IMR-90 (cell line): ENCODE measurements around the gene RPS15A. TPM values are rescaled to one million over a fixed set of nuclear protein-coding genes. Genes with fewer than 3 reads are reported as not detected.

Source experiments
- ATAC-seq: fragments of 200-7000 bp; cut with Tn5 transposase; 2 replicates; pipeline ENCODE4 v1.9.1; 2020; ENCODE audit warnings: low read depth, mild to moderate bottlenecking, moderate library complexity
- BruUV-seq: library from RNA; stranded (reverse); fragments of 400-500 nt; replicated peaks from 2 replicates; lab custom pipeline; 2021; lab: Mats Ljungman, UMichigan
- CTCF ChIA-PET: fragments of 300-600 bp; formaldehyde crosslinking; extraction: SDS; loops from one replicate; lab custom pipeline; 2021; ENCODE audit warnings: antibody characterized with exemption; lab: Yijun Ruan, JAX
- POLR2A ChIA-PET: fragments of 300-600 bp; sonication (Branson Sonifier 250); formaldehyde crosslinking; loops from one replicate; lab custom pipeline; 2022; ENCODE audit warnings: antibody characterized with exemption; ENCODE audit not compliant: unreplicated experiment; lab: Charles Lee
- DNase-seq: peaks from one replicate; pipeline ENCODE4 v3.0.0; 2013
- H2AFZ ChIP-seq: replicated peaks from 2 replicates; pipeline ENCODE3; 2013; ENCODE audit warnings: low read length, mild to moderate bottlenecking; ENCODE audit not compliant: poor library complexity
- H2AK5ac ChIP-seq: 2 replicates; pipeline ENCODE4 v1.6.1; 2013; ENCODE audit warnings: low read depth, low read length, inconsistent platforms
- H2AK9ac ChIP-seq: replicated peaks from 2 replicates; pipeline ENCODE3; 2013; ENCODE audit warnings: mild to moderate bottlenecking, low read depth, low read length, moderate library complexity; ENCODE audit not compliant: poor library complexity
- H2BK120ac ChIP-seq: 2 replicates; pipeline ENCODE4 v1.6.1; 2013; ENCODE audit warnings: low read depth, low read length, inconsistent platforms
- H2BK15ac ChIP-seq: 3 replicates; pipeline ENCODE4 v1.6.1; 2013; ENCODE audit warnings: low read depth, low read length, inconsistent platforms
- H2BK20ac ChIP-seq: 2 replicates; pipeline ENCODE4 v1.6.1; 2013; ENCODE audit warnings: low read depth, mild to moderate bottlenecking, inconsistent platforms, low read length, moderate library complexity
- H2BK5ac ChIP-seq: 2 replicates; pipeline ENCODE4 v1.6.1; 2013; ENCODE audit warnings: mild to moderate bottlenecking, low read depth, low read length, inconsistent platforms; ENCODE audit not compliant: poor library complexity, severe bottlenecking
- H3K14ac ChIP-seq: replicated peaks from 2 replicates; pipeline ENCODE4 v1.6.1; 2013; ENCODE audit warnings: low read depth, low read length, inconsistent platforms
- H3K18ac ChIP-seq: 2 replicates; pipeline ENCODE4 v1.6.1; 2013; ENCODE audit warnings: low read depth, low read length, control low read depth
- H3K23ac ChIP-seq: 2 replicates; pipeline ENCODE4 v1.6.1; 2013; ENCODE audit warnings: low read depth, low read length, inconsistent platforms
- H3K27ac ChIP-seq: 2 replicates; pipeline ENCODE4 v1.5.1; 2013; ENCODE audit warnings: mild to moderate bottlenecking, control low read depth, low read length; ENCODE audit not compliant: insufficient read depth
- H3K27me3 ChIP-seq: 2 replicates; pipeline ENCODE4 v1.6.1; 2013; ENCODE audit warnings: low read length; ENCODE audit not compliant: control insufficient read depth, insufficient read depth
- H3K36me3 ChIP-seq: 2 replicates; pipeline ENCODE4 v1.6.1; 2013; ENCODE audit warnings: low read length, mixed read lengths; ENCODE audit not compliant: control insufficient read depth, insufficient read depth
- H3K4ac ChIP-seq: 2 replicates; pipeline ENCODE4 v1.6.1; 2013; ENCODE audit warnings: low read depth, low read length, inconsistent platforms
- H3K4me1 ChIP-seq: 2 replicates; pipeline ENCODE4 v1.6.1; 2013; ENCODE audit warnings: low read length, mixed read lengths; ENCODE audit not compliant: control insufficient read depth, insufficient read depth
- H3K4me2 ChIP-seq: 2 replicates; pipeline ENCODE4 v1.6.1; 2013; ENCODE audit warnings: low read depth, mild to moderate bottlenecking, control low read depth, low read length, moderate library complexity
- H3K4me3 ChIP-seq: 2 replicates; pipeline ENCODE4 v1.5.1; 2013; ENCODE audit warnings: low read depth, mild to moderate bottlenecking, control low read depth, low read length, moderate library complexity; ENCODE audit not compliant: insufficient read depth
- H3K56ac ChIP-seq: 2 replicates; pipeline ENCODE4 v1.6.1; 2013; ENCODE audit warnings: low read length, inconsistent platforms; ENCODE audit not compliant: insufficient read depth; ENCODE audit errors: extremely low read depth
- H3K79me1 ChIP-seq, 2 experiments: 2 replicates each; pipeline ENCODE4 v1.6.1; 2013; ENCODE audit warnings: low read length in 2 of 2, inconsistent platforms in 1 of 2, low read depth in 1 of 2
- H3K9ac ChIP-seq: 2 replicates; pipeline ENCODE4 v1.6.1; 2013; ENCODE audit warnings: low read depth, low read length, control low read depth
- H3K9me1 ChIP-seq: 2 replicates; pipeline ENCODE4 v1.6.1; 2013; ENCODE audit warnings: low read length, inconsistent platforms; ENCODE audit not compliant: insufficient read depth
- H3K9me3 ChIP-seq: 2 replicates; pipeline ENCODE4 v1.6.1; 2013; ENCODE audit warnings: low read length; ENCODE audit not compliant: control insufficient read depth, insufficient read depth
- H4K20me1 ChIP-seq: 2 replicates; pipeline ENCODE4 v1.6.1; 2013; ENCODE audit warnings: low read length, inconsistent platforms; ENCODE audit not compliant: insufficient read depth
- H4K5ac ChIP-seq: 2 replicates; pipeline ENCODE4 v1.6.1; 2013; ENCODE audit warnings: mild to moderate bottlenecking, low read depth, low read length, control low read depth
- H4K8ac ChIP-seq, 2 experiments: 2 replicates each; pipeline ENCODE4 v1.6.1; 2013; ENCODE audit warnings: low read depth in 2 of 2, low read length in 2 of 2, control low read depth in 1 of 2, inconsistent platforms in 1 of 2
- H4K91ac ChIP-seq: 2 replicates; pipeline ENCODE4 v1.6.1; 2013; ENCODE audit warnings: low read depth, low read length, inconsistent platforms; ENCODE audit not compliant: insufficient read depth
- CEBPB ChIP-seq: IDR thresholded peaks from 2 replicates; pipeline ENCODE4 v1.6.1; 2012; ENCODE audit warnings: low read depth, low read length, improper control_type of control experiment
- WGBS, 2 experiments: methylation state at CpG; one replicate each; pipeline versions ENCODE4 v1.1.5 to v1.1.7; 2013; ENCODE audit warnings: missing lambda C conversion rate in 2 of 2; ENCODE audit not compliant: insufficient read length in 1 of 2; ENCODE audit errors: extremely low coverage in 2 of 2; 5-methylcytosine and 5-hydroxymethylcytosine counted together
- dilution Hi-C: fragments of 300-500 bp; cut with HindIII; formaldehyde crosslinking; loops from one replicate; pipeline ENCODE4 v1.14.3; 2018; ENCODE audit warnings: low sequenced_read_pairs; ENCODE audit not compliant: unreplicated experiment
- in situ Hi-C: fragments of 300-500 bp; cut with MboI; formaldehyde crosslinking; loops from 3 replicates; pipeline ENCODE4 v1.14.3; 2019; ENCODE audit warnings: low sequenced_read_pairs, inconsistent platforms, mixed read lengths
- intact Hi-C: fragments of 100-400 bp; cut with micrococcal nuclease; formaldehyde crosslinking; loops from 2 replicates; pipeline ENCODE4 v1.10.0; 2022
- polyA plus RNA-seq, 3 experiments: library from polyadenylated mRNA; depleted of rRNA; stranded (reverse); fragments of >200 nt; gene quantifications; 2 replicates each; pipeline ENCODE4 v1.2.3, GENCODE V29; 2012; ENCODE audit warnings: low replicate concordance in 1 of 3
- total RNA-seq: library from RNA; depleted of rRNA; stranded (reverse); fragments of >200 nt; gene quantifications from 2 replicates; pipeline ENCODE4 v1.2.3, GENCODE V29; 2012

Gene RPS15A
- total and polyA plus RNA-seq, 2 of the 4 experiments (the other 2 are of a cell fraction): 4,588 to 4,619 TPM

- Histone ChIP-seq H3K4me1 (peaks cover 2% of the 10 kb centered on the region; the same call in 1 of the 2 replicates), H3K36me3 (peaks cover 40% of the 10 kb centered on the region), H2AK5ac (peak overlapping the region; percentile 52), H2BK20ac (no peak overlapping the region), H3K4ac (peak overlapping the region; percentile 93), H3K9ac (peak overlapping the region; percentile 90), H3K27me3 (no peaks in the 10 kb centered on the region), H3K23ac (peak overlapping the region; percentile 64), H2BK120ac (no peak overlapping the region), H4K8ac (peak overlapping the region; percentile 48 to 91; a peak in 2 of 4 replicates), H4K91ac (no peak overlapping the region; the same call in 1 of the 2 replicates), H2AK9ac (peak overlapping the region; percentile 95), H3K27ac (peak overlapping the region; percentile 81), H2BK15ac (no peak overlapping the region), H3K4me2 (peak overlapping the region; percentile 89), H3K14ac (peak overlapping the region; percentile 96), H3K9me1 (peaks cover 7% of the 10 kb centered on the region; the same call in 1 of the 2 replicates), H3K9me3 (no peaks in the 10 kb centered on the region), H4K20me1 (peaks cover 56% of the 10 kb centered on the region), H3K56ac (peak overlapping the region; percentile 76), H4K5ac (no peak overlapping the region), H2AFZ (no peak overlapping the region), H3K4me3 (peak overlapping the region; percentile 72), H3K79me1 (peaks cover 15 to 51% of the 10 kb centered on the region in 2 experiments), H2BK5ac (peak overlapping the region; percentile 91), H3K18ac (no peak overlapping the region)
- in situ Hi-C loops (no loop called here), intact Hi-C loops (no loop called here), dilution Hi-C loops (no loop called here)
- BruUV-seq: no TSS peak
- ATAC-seq: no peak
- DNase-seq: no peak
- POLR2A ChIA-PET: interaction anchor here (0.6 kb wide), 1 partner anchor 12 kb away, joined by 3 read pairs; no protein-coding TSS in a partner anchor
- no peak for TF ChIP-seq CEBPB
- no CpG with 5 or more reads among the region's 5 CpGs for WGBS, 2 experiments
- CTCF ChIA-PET: interaction anchor here (1.5 kb wide), 1 partner anchor 12 kb away, joined by 7 read pairs; the partner anchor contains the start of gene ARL6IP1
These were observed 652 bp downstream of the RPS15A start for GRCh38 chr16:18789515-18789849.
